CD4-positive, alpha-beta T cell treated with Interleukin-12 subunit alpha and Interleukin-12 subunit beta, for 1 hour (primary cell): ENCODE measurements around the gene SMARCC1.
"Not testable (repeated sequence)": the region's sequence is repeated elsewhere in the genome, so short reads cannot be mapped to it uniquely, and the experiment has no call there.

Source experiments
- DNase-seq: peaks from one replicate; pipeline ENCODE4 v3.0.0-alpha.2; 2020

SMARCC1 gene

DNA sequence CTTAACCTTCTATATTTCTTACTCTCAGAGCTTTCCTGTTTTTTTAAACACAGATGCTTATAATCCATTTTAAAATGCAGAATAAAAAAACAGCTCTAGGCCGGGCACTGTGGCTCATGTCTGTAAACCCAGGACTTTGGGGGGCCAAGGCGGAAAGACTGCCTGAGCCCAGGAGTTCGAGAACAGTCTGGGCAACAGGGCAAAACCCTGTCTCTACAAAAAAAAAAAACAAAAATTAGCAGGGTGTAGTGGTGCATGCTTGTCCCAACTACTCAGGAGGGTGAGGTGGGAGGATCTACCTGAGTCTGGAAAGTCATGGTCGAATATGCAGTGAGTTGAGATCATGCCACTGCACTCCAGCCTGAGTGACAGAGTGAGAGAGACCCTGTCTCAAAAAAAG lies 15.5 kb downstream of the SMARCC1 start:
- no peak for DNase-seq

- DNase-seq: no peak
Measured at GRCh38 chr3:47762233-47762632, 19.5 kb downstream of the SMARCC1 start.

DNA sequence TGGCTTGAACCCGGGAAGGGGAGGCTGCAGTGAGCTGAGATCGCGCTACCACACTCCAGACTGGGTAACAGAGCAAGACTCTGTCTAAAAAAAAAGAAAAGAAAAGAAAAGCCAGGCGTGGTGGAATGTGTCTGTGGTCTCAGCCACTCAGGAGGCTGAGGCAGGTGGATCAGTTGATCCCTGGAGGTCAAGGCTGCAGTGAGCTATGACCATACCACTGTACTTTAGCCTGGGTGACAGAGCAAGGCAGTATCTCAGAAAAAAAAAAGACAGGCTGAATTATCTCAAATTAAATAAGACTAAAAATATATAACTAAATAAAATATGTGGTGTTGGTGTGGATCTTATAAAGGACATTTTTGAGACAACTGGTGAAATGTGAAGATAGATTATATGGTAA lies 20.6 kb downstream of the SMARCC1 start:
- DNase-seq: no peak

DNA sequence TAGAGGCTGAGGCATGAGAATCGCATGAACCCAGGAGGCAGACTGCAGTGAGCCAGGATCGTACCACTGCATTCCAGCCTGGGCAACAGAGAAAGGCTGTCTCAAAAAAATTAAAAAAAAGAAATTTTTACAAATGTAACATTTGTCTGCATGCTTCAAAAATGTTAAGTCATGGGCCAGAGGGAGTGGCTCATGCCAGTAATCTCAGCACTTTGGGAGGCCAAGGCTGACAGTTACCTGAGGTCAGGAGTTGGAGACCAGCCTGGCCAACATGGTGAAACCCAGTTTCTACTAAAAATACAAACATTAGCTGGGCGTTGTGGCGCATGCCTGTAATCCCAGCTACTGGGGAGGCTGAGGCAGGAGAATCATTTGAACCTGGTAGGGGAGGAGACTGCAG lies 21.5 kb downstream of the SMARCC1 start:
- not testable (repeated sequence) for DNase-seq

GRCh38 chr3:47758261-47759025 lies 23.2 kb downstream of the SMARCC1 start:
- DNase-seq: no peak

DNA sequence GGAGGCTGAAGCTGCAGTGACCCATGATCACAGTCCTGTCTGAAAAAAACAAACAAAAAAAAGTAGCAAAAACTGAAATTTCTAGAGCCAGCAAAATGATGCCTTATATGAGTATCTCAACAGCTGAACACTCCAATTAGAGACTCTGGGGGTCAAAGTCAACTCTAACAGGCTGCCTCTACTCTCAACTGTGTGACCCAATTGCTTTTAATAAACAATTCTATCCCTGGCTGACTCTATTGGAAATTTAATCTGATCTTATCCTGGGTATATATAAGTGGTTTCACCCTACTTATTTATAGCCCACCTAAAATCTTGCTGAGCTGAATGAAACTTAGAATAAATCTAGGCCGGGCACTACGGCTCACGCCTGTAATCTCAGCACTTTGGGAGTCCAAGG lies 29.0 kb downstream of the SMARCC1 start:
- DNase-seq: no peak

GRCh38 chr3:47750811-47751354 lies 30.8 kb downstream of the SMARCC1 start:
- DNase-seq: not testable (repeated sequence)

- no peak for DNase-seq
Measured at GRCh38 chr3:47747558-47747957, 34.1 kb downstream of the SMARCC1 start.

- DNase-seq: no peak
Measured at GRCh38 chr3:47746264-47746663, 35.4 kb downstream of the SMARCC1 start.

- no peak for DNase-seq
Measured at GRCh38 chr3:47743855-47744254, 37.8 kb downstream of the SMARCC1 start.

DNA sequence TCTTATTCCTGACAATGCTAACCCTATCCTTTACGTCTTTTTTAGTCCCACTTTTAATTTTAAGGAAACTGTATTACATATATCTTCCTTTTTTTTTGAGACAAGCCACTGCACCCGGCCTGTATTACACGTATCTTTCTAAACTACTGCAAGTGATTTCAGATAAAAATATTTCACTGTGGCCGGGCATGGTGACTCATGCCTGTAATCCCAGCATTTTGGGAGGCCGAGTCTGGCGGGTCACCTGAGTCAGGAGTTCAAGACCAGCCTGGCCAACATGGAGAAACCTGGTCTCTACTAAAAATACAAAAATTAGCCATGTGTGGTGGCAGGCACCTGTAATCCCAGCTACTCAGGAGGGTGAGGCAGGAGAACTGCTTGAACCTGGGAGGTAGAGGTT lies 38.3 kb downstream of the SMARCC1 start:
- DNase-seq: not testable (repeated sequence)

GRCh38 chr3:47741925-47742324 lies 39.8 kb downstream of the SMARCC1 start:
- DNase-seq: no peak

- no peak for DNase-seq
Measured at GRCh38 chr3:47732143-47732542, 49.5 kb downstream of the SMARCC1 start.

DNA sequence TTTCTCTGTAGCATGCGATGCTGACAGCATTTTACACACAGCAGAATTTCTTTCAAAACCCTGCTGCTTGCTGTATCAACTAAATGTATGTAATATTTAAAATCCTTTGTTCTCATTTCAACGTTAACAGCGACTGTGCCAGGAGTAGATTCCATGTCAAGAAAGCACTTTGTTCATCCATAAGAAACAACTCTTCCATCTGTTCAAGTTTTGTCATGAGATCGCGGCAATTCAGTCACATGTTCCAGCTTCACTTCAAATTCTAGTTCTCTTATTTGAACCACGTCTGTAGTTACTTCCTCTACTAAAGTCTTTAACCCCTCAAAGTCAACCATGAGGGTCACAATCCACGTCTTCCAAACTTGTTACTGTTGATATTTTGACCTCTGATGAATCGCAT lies 50.6 kb downstream of the SMARCC1 start:
- DNase-seq: no peak

DNA sequence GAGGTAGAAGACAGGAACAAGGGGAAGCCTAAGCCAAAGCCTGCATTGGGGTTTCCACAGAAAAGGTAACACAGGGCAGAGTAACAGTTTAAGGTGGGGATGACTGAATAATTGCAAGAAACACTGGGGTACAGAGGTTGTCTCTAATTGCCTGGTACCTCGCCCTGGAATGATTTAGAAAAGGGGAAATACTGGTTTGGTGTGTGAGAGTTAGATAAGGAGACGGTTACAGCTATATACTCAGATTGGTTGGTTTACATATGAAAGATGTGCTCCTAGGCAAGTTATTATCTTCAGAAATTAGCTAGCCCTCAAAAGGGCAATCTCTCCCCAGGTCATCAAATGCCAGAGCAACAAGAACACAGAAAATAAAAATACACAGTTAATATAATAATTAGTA lies 58.8 kb downstream of the SMARCC1 start:
- no peak for DNase-seq

- not testable (repeated sequence) for DNase-seq
Measured at GRCh38 chr3:47717448-47717847, 64.2 kb downstream of the SMARCC1 start.

- DNase-seq: no peak
Measured at GRCh38 chr3:47716656-47717055, 65.0 kb downstream of the SMARCC1 start.

GRCh38 chr3:47715928-47716327 lies 65.8 kb downstream of the SMARCC1 start:
- no peak for DNase-seq

DNA sequence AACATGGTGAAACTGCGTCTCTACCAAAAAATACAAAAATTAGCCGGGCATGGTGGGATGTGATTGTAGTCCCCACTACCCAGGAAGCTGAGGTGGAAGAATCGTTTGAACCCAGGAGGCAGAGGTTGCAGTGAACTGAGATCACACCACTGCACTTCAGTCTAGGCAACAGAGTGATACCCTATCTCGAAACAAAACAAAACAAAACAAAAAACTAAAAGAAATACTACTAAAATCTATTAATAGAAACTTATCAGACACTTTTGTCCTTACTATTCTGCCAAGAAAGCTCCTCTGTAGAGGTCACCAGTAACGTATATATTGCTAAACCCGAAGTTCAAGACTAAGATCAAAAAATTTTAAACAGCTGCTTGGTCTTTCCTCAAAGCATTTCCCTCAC lies 67.1 kb downstream of the SMARCC1 start:
- no peak for DNase-seq

- no peak for DNase-seq
Measured at GRCh38 chr3:47713655-47714054, 68.0 kb downstream of the SMARCC1 start.

- DNase-seq: no peak
Measured at GRCh38 chr3:47712398-47712797, 69.3 kb downstream of the SMARCC1 start.

- no peak for DNase-seq
Measured at GRCh38 chr3:47711596-47711995, 70.1 kb downstream of the SMARCC1 start.

- no peak for DNase-seq
Measured at GRCh38 chr3:47705391-47705790, 76.3 kb downstream of the SMARCC1 start.

DNA sequence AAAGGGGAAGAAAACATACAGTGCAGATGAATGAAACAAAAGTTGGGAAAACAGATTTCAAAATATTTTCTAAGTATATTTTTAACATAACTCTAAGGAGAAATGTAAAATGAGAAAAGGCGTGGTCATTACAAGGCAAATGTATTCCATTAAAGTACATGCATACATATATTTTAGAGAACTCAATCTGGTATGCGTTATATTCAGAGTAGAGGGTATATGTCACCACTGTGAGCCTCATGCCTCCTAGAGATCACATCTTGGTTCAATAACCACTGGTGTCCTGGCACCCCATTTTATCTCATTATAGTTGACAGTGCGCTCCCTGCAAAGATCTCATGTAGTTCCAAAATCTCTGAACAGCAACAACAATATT lies 77.5 kb downstream of the SMARCC1 start:
- DNase-seq: no peak

DNA sequence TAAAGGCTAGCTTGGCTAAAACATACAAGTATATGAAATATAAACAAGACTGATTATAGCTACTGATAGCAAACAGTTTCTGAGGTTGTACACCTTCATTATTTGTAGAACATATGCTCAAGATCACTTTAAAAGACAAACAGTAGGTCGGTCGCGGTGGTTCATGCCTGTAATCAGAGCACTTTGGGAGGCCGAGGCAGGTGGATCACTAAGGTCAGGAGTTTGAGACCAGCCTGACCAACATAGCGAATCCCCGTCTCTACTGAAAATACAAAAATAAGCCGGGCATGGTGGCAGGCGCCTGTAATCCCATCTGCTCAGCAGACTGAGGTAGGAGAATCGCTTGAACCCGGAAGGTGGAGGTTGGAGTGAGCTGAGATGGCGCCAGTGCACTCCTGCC lies 80.3 kb downstream of the SMARCC1 start:
- DNase-seq: no peak
